Activated naive CD4-positive, alpha-beta T cell treated with anti-CD3 and anti-CD28 coated beads, Interleukin-2, amount 50 U/mL, for 16 hours (primary cell): ENCODE results near the gene MYDGF.

Experiments
- DNase-seq: peaks from one replicate; pipeline ENCODE4 v3.0.0-alpha.2; 2020

Gene MYDGF

GRCh38 chr19:4673726-4674125 is 3.6 kb upstream of the MYDGF start:
- DNase-seq: no peak

- no peak for DNase-seq
Observed at GRCh38 chr19:4673216-4673615, 3.1 kb upstream of the MYDGF start.

- no peak for DNase-seq
Observed at GRCh38 chr19:4671185-4671851, 1.2 kb upstream of the MYDGF start.

GRCh38 chr19:4664642-4665041 is 5.5 kb downstream of the MYDGF start:
- no peak for DNase-seq

GRCh38 chr19:4662812-4663211 is 7.3 kb downstream of the MYDGF start:
- DNase-seq: no peak

GRCh38 chr19:4662020-4662695 is 8.0 kb downstream of the MYDGF start:
- no peak for DNase-seq

- DNase-seq: no peak
Observed at GRCh38 chr19:4660993-4661392, 9.1 kb downstream of the MYDGF start.

- no peak for DNase-seq
Observed at GRCh38 chr19:4660181-4660791, 9.9 kb downstream of the MYDGF start.

GRCh38 chr19:4657835-4658234 is 12.3 kb downstream of the MYDGF start:
- DNase-seq: no peak

GRCh38 chr19:4657262-4657661 is 12.9 kb downstream of the MYDGF start:
- no peak for DNase-seq

GRCh38 chr19:4656102-4656501 is 14.0 kb downstream of the MYDGF start:
- no peak for DNase-seq

GRCh38 chr19:4654437-4655361 is 15.4 kb downstream of the MYDGF start:
- DNase-seq: no peak

GRCh38 chr19:4653793-4654436 is 16.2 kb downstream of the MYDGF start:
- DNase-seq: no peak

- DNase-seq: no peak
Observed at GRCh38 chr19:4652075-4652474, 18.1 kb downstream of the MYDGF start.

GRCh38 chr19:4650159-4650558 is 20.0 kb downstream of the MYDGF start:
- DNase-seq: no peak

GRCh38 chr19:4649392-4650047 is 20.6 kb downstream of the MYDGF start:
- no peak for DNase-seq

GRCh38 chr19:4647676-4648644 is 22.2 kb downstream of the MYDGF start:
- DNase-seq: no peak

GRCh38 chr19:4645718-4646117 is 24.4 kb downstream of the MYDGF start:
- no peak for DNase-seq

GRCh38 chr19:4642625-4643024 is 27.5 kb downstream of the MYDGF start:
- DNase-seq: no peak

GRCh38 chr19:4641132-4641531 is 29.0 kb downstream of the MYDGF start:
- DNase-seq: no peak
